GM10266 (cell line): ENCODE measurements around the gene TTC39C.

Source experiments
- DNase-seq: peaks from one replicate; pipeline ENCODE4 v3.0.0; 2012; ENCODE audit errors: extremely low spot score
- CTCF ChIP-seq: IDR thresholded peaks from 2 replicates; pipeline ENCODE4 v1.5.1; 2012; ENCODE audit warnings: mild to moderate bottlenecking, low read depth; ENCODE audit not compliant: control insufficient read depth, insufficient read depth; ENCODE audit errors: missing control alignments

The TTC39C gene

GRCh38 chr18:24089515-24090337 lies 75.2 kb downstream of the TTC39C start:
- no peak for DNase-seq
- no peak for TF ChIP-seq CTCF

- TF ChIP-seq CTCF, result no peak
- no peak for DNase-seq
Measured at GRCh38 chr18:24090876-24091275, 76.3 kb downstream of the TTC39C start.

- no peak for DNase-seq
- TF ChIP-seq CTCF, result no peak
Measured at GRCh38 chr18:24094561-24094960, 80.0 kb downstream of the TTC39C start.

- no peak for DNase-seq
- TF ChIP-seq CTCF, result no peak
Measured at GRCh38 chr18:24095976-24096375, 81.4 kb downstream of the TTC39C start.

- no peak for TF ChIP-seq CTCF
- no peak for DNase-seq
Measured at GRCh38 chr18:24103320-24104021, 88.9 kb downstream of the TTC39C start.

- TF ChIP-seq CTCF, result no peak
- DNase-seq, result no peak
Measured at GRCh38 chr18:24104486-24104885, 89.9 kb downstream of the TTC39C start.

- TF ChIP-seq CTCF, result no peak
- DNase-seq, result no peak
Measured at GRCh38 chr18:24108641-24109040, 94.1 kb downstream of the TTC39C start.
